HPDE6-E6E7 (cell line): ENCODE measurements around the gene RSRP1.
"Not testable (repeated sequence)": the region's sequence is repeated elsewhere in the genome, so short reads cannot be mapped to it uniquely, and the experiment has no call there.

ENCODE experiments used
- DNase-seq: peaks from one replicate; pipeline ENCODE4 v3.0.0; 2011; ENCODE audit warnings: missing footprints; ENCODE audit errors: extremely low spot score

RSRP1 gene

DNA sequence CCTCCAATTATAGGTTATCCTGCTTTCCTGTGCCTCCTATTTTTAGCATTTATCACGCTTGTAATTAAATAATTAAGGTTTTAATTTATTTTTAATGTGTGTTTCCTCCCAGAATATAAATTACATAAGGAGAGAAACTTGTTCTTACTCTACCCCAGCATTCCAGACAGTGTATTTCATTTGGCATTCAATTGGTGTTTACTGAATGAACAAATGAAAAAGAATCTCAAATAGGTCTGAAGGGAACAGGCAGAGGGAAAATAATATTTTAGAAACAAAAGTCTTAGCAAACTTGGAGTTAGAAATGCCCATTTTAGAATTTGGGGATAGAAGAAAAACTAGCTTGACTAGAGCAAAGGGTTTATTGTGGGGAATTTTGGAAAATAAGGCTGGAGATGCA, 9.9 kb upstream of the RSRP1 start:
- DNase-seq = no peak

- no peak for DNase-seq
These were observed 9.3 kb upstream of the RSRP1 start for GRCh38 chr1:25256578-25256965.

DNA sequence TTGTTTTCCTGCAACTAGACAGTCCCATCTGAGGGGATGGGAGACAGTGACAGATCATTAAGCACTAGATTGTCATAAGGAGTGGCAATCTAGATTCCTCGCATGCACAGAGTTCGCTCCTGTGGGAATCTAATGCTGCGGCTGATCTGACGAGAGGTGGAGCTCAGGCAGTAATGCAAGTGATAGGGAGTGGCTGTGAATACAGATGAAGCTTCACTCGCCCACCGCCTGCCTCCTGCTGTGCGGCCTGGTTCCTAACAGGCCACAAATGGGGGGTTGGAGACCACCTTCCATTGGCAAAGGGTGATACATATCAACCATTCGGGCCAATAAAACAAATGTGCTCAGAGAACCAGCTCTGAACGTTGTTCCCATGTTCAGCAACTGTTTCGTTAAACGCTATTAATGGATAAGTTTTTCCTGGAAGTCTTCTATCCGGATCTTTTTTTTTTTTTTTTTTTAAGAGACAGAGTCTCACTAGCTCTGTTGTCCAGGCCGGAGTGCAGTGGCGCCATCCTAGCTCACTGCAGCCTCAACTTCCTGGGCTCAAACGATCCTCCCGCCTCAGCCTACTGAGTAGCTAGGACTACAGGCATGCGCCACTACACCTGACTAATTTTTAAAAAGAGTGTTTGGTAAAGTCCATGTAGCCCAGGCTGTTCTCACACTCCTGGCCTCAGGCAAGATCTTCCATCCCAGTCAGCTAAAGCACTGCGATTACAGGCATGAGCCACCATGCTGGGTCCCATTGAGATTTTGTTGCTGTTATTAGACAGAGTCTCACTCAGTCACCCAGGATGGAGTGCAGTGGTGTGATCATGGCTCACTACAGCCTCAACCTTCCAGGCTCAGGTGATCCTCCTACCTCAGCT, 8.7 kb upstream of the RSRP1 start:
- no peak for DNase-seq

DNA sequence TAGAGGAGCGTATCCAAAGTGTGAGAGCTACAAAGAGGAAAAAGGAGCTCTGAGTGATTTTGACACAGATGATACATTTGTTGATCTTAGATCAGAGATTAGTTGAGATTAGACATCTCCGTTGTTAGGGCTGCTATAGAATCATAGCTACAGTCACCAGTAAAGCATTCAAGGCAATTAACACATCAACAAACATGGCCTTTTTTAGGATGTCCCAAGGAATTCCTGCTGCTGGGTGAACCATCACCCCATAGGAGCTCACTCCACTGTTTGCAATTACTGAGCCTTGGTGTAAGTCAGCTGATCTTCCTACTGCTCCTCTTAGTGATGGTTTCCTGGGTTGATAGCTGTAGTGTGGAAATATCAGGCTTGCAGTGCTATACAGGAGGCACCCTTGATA, 6.7 kb upstream of the RSRP1 start:
- no peak for DNase-seq

DNA sequence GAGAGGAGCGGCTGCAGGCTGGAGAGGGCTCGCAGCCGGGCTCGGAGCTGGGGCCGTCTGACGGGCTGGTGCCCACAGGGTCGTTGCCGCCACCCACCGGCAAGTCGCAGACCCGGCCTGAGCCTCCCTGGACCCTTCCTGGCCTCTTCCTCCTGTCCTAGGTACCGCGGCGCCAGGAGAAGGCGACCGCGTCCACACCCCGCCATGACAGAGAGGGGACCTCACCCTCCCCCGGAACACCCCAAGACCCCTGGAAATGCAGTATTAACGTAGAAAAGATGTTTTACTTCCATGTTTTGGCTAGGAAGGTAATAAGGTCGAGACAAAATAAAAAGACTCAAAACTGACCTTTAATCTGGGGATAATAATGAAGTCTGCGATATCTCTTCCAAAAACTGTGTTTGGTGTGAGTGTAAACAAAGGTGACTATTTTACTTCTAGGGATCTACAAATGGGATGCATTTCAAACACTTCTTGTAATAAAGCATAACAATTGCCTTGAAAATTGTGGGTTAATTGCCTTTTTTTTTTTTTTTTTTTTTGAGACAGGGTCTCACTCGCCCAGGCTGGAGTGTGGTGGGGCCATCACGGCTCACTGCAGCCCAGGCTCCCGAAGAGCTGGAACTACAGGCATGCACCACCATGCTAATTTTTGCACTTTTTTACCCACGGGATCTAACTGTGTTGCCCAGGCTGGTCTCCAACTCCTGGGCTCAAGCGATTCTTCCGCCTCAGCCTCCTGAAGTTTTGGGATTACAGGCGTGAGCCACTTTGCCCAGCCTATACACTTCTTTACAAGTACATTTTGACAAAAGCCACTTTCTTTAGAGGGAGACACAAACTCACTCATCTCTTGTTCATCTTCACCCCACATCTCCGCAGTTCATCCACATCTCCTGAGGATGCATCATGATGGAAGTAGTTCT, 838 bp upstream of the RSRP1 start:
- DNase-seq = no peak

GRCh38 chr1:25246600-25247023, 642 bp downstream of the RSRP1 start:
- no peak for DNase-seq

DNA sequence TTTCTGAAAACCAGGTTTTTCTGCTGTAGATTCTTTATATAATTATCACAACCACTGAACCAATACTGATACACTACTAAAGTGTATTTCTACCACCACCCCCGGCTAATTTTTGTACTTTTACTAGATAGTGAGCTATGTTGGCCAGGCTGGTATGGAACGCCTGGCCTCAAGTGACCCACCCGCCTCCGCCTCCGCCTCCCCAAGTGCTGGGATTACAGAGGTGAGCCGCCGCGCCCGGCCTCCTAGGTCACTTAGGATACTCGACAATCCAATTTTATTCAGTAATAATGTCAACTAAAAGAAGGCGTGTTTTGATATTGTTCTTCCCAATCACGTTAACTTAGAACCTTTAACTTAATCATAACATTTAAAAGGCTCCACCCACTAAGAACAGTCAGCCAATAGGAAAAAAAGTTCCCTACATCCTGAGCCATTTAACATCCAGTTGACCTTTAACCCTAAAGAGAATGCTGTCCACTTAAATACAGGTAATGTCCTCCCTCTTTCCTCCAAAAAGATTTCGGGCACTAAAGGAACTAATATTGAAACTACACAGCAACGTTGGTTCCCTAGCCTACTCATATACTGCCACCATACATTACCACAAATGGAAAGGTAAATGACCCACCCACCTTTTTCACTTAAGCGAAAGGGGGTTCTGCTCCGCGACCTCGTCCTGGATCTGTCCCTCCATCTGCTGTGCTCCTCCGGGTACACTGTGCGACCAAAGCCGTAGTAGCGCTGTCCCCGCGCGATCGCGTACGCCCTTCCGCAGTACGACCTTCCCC, 1.2 kb downstream of the RSRP1 start:
- no peak for DNase-seq

GRCh38 chr1:25245393-25245792, 1.9 kb downstream of the RSRP1 start:
- DNase-seq = no peak

GRCh38 chr1:25243907-25244306, 3.3 kb downstream of the RSRP1 start:
- DNase-seq = no peak

DNA sequence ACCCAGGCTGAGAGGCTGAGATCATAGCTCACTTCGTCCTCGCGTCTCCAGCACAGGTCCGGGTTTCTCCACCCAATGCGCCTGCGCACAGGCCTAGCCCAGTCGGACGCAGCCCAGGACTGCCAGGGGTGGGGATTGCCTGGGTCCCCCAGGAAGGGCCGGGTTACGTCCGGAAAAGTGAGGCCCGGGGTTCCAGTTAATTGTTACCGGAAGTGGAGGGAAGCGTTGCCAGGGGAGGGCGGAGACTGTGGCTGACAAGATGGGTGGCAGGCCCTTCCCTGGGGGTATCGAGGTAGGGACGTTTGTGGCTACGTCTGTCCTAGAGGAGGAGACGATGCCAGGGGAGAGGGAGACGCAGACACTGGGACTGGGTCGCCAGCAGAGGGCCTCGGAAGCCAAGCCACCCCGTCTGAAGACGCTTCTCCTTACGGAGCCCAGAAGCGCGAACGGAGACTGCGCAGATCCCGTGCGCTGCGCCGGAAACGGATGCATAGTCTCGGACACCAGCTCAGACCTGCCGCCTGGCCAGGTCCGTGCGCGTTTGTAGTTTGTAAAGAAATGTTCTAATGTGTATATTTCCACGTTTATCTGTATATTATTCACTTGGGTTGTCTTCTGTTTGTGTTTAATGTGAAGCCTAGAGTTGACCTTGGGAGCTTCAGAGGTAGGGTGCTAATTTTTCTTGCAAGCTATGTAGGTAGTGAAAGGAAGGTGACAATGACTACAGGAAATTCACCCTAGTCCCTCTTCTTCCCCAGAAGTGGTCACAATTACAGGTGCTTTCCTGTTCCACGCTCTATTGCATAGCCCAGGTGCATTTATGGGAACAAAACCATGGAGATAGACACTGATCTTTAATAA, 7.3 kb downstream of the RSRP1 start:
- peak; percentile 86 for DNase-seq

GRCh38 chr1:25238046-25238445, 9.2 kb downstream of the RSRP1 start:
- DNase-seq = no peak

DNA sequence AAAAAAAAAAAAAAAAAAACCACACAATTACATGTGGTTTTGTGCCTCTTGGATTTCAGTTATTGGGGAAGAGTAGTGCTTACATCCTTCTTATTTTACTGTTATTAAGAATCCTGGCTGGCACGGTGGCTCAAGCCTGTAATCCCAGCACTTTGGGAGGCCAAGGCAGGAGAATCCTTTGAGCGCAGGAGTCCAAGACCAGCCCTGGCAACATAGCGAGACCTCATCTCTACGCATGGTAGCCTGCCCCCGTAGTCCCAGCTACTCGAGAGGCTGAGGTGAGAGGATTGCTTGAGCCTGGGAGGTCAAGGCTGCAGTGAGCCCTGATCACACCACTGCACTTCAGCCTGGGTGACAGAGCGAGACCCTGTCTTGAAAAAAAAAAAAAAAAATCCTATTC, 11.0 kb downstream of the RSRP1 start:
- DNase-seq = not testable (repeated sequence)

- DNase-seq = not testable (repeated sequence)
These were observed 11.8 kb downstream of the RSRP1 start for GRCh38 chr1:25235411-25235810.

DNA sequence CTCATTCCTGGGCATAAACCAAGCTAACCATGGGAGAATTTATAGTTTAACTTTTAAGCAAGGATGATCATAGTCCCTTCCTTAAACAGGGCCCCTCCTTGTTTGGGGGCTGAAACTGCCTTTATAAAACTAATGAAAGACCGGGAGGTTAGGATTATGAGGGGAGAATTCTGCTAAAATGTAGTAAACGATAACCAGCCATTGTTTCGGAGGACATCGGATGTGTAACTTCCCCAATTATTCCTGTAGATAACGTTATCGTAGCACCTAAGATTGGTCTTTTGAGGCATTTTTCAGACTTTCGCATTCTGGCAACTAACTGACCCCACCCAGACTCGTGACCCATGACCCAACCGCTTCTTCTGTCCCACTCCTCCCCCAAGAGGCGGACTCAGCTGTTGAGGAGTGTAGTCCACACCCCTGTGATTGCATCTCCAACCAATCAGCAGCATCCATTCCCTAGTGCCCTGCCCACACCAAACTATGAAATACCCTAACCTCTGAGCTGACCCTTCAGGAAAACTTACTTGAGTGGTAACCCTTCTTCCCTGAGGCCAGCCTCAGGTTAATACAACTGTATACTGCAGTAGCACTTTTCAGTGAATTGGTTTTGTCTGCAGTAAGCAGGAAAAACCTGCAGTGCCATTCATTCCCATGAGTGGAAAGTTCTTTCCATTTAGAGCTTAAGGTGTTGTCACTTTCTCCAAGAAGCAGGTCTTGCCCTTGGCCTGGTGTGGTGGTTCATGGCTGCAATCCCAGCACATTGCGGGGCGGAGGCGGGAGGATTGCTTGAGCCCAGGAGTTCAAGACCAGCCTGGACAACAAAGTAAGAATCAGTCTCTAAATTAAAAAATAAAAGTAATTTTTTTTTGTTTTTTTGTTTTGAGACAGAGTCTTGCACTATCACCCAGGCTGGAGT, 14.1 kb downstream of the RSRP1 start:
- DNase-seq = peak; percentile 77

- peak; percentile 73 for DNase-seq
These were observed 15.0 kb downstream of the RSRP1 start, which contains the start of gene SYF2 for GRCh38 chr1:25232027-25232865. Gene SYF2 (minus strand): TSS chr1:25232502. CDS start chr1:25232467, 35 bp downstream.

- no peak for DNase-seq
These were observed 23.8 kb downstream of the RSRP1 start for GRCh38 chr1:25223471-25223870.

- no peak for DNase-seq
These were observed 24.6 kb downstream of the RSRP1 start for GRCh38 chr1:25222606-25223005.

DNA sequence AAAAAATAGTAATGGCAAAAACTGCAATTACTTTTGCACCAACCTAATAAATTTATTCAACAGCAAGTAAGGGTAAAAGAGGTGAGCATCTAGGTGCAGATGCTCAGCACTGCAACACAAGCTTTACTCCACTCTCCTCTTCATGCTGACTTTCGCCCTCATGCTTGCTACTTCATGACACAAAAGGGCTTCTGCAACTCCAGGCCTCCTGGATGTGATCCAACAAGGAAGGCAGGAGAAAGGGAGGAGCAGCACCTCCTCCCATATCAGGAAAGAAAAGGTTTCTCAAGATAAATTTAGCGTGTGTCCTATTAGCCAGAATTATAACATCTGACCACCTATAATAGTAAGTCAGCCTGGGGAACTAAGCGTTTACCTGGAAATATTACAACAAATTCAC, 26.6 kb downstream of the RSRP1 start:
- no peak for DNase-seq
